Neuronal stem cell (in vitro differentiated cells): Measurements from ENCODE around the gene SLC36A2.

Experiments
- DNase-seq: peaks from one replicate; pipeline ENCODE4 v3.0.0-alpha.2; 2013; ENCODE audit warnings: low spot score
- H2AFZ ChIP-seq: one replicate; pipeline ENCODE4 v1.6.1; 2013; ENCODE audit warnings: mild to moderate bottlenecking, low read length, inconsistent platforms
- H2AK5ac ChIP-seq: 2 replicates; pipeline ENCODE4 v1.6.1; 2013; ENCODE audit warnings: low read depth, mild to moderate bottlenecking, inconsistent platforms, low read length, moderate library complexity, mixed read lengths
- H2BK120ac ChIP-seq: 2 replicates; pipeline ENCODE4 v1.6.1; 2013; ENCODE audit warnings: low read depth, mild to moderate bottlenecking, inconsistent platforms, low read length, moderate library complexity, mixed read lengths
- H2BK12ac ChIP-seq: one replicate; pipeline ENCODE4 v1.6.1; 2013; ENCODE audit warnings: low read length, inconsistent platforms
- H2BK15ac ChIP-seq: 2 replicates; pipeline ENCODE4 v1.6.1; 2013; ENCODE audit warnings: mild to moderate bottlenecking, low read length, inconsistent platforms, mixed read lengths
- H2BK5ac ChIP-seq: one replicate; pipeline ENCODE4 v1.6.1; 2013; ENCODE audit warnings: inconsistent platforms, mild to moderate bottlenecking, low read length, moderate library complexity
- H3K14ac ChIP-seq: one replicate; pipeline ENCODE4 v1.6.1; 2013; ENCODE audit warnings: low read length, inconsistent platforms
- H3K18ac ChIP-seq: 2 replicates; pipeline ENCODE4 v1.6.1; 2013; ENCODE audit warnings: low read length, inconsistent platforms
- H3K23ac ChIP-seq: 2 replicates; pipeline ENCODE4 v1.6.1; 2013; ENCODE audit warnings: low read depth, mild to moderate bottlenecking, mixed read lengths, low read length, inconsistent platforms; ENCODE audit not compliant: poor library complexity
- H3K27ac ChIP-seq: replicated peaks from 3 replicates; pipeline ENCODE4 v1.5.1; 2013; ENCODE audit warnings: low read length, inconsistent platforms
- H3K27me3 ChIP-seq, 3 experiments: 2 replicates each; pipeline ENCODE4 v1.6.1; 2013; ENCODE audit warnings: low read length in 3 of 3, mild to moderate bottlenecking in 2 of 3, inconsistent platforms in 1 of 3, low read depth in 1 of 3, mixed read lengths in 1 of 3, moderate library complexity in 1 of 3; ENCODE audit not compliant: control insufficient read depth in 3 of 3, insufficient read depth in 3 of 3
- H3K36me3 ChIP-seq, 2 donors: replicated peaks in 1 of 2; 2 replicates each; pipeline ENCODE4 v1.6.1; 2013; ENCODE audit warnings: low read length in 2 of 2; ENCODE audit not compliant: control insufficient read depth in 2 of 2, insufficient read depth in 2 of 2
- H3K4ac ChIP-seq: 2 replicates; pipeline ENCODE4 v1.6.1; 2013; ENCODE audit warnings: inconsistent platforms, mild to moderate bottlenecking, low read length, moderate library complexity
- H3K4me1 ChIP-seq, 2 donors: 1 replicate in 1 of 2; 2 replicates in 1 of 2; pipeline ENCODE4 v1.6.1; 2013; ENCODE audit warnings: low read length in 2 of 2, low read depth in 1 of 2; ENCODE audit not compliant: control insufficient read depth in 2 of 2, insufficient read depth in 1 of 2
- H3K4me2 ChIP-seq: one replicate; pipeline ENCODE4 v1.6.1; 2013; ENCODE audit warnings: mild to moderate bottlenecking, low read length, inconsistent platforms; ENCODE audit not compliant: insufficient read depth, poor library complexity, severe bottlenecking
- H3K4me3 ChIP-seq, 2 donors: 2 replicates each; pipeline ENCODE4 v1.5.1; 2013; ENCODE audit warnings: low read length in 2 of 2, mild to moderate bottlenecking in 2 of 2, inconsistent platforms in 1 of 2, moderate library complexity in 1 of 2
- H3K79me1 ChIP-seq: one replicate; pipeline ENCODE4 v1.6.1; 2013; ENCODE audit warnings: low read depth, mild to moderate bottlenecking, inconsistent platforms, low read length, moderate library complexity
- H3K9ac ChIP-seq: one replicate; pipeline ENCODE4 v1.6.1; 2013; ENCODE audit warnings: mild to moderate bottlenecking, low read depth, low read length, inconsistent platforms; ENCODE audit not compliant: poor library complexity
- H3K9me3 ChIP-seq, 2 donors: replicated peaks in 1 of 2; 2 replicates each; pipeline versions ENCODE3 to v1.6.1; 2013; ENCODE audit warnings: low read length in 2 of 2, mild to moderate bottlenecking in 2 of 2, inconsistent platforms in 1 of 2, low read depth in 1 of 2, mixed read lengths in 1 of 2, moderate library complexity in 1 of 2; ENCODE audit not compliant: control insufficient read depth in 2 of 2, insufficient read depth in 1 of 2
- H4K8ac ChIP-seq: one replicate; pipeline ENCODE4 v1.6.1; 2013; ENCODE audit warnings: low read depth, mild to moderate bottlenecking, inconsistent platforms, low read length, moderate library complexity
- H4K91ac ChIP-seq: one replicate; pipeline ENCODE4 v1.6.1; 2013; ENCODE audit warnings: low read length, low read depth, mild to moderate bottlenecking, inconsistent platforms; ENCODE audit not compliant: poor library complexity
- WGBS, 2 donors: extraction: QIAGEN DNeasy Blood & Tissue Kit; methylation state at CpG; one replicate each; pipeline ENCODE4 v1.1.7; 2013; ENCODE audit warnings: missing lambda C conversion rate in 2 of 2, mixed read lengths in 1 of 2; ENCODE audit not compliant: insufficient read length in 2 of 2, insufficient replicate concordance in 1 of 2; ENCODE audit errors: extremely low coverage in 2 of 2; 5-methylcytosine and 5-hydroxymethylcytosine counted together

SLC36A2 gene

GRCh38 chr5:151315998-151316597, 31.3 kb downstream of the SLC36A2 start:
- H3K27me3 ChIP-seq = no peaks in the 10 kb centered on the region
- no peak overlapping the region for H2AK5ac ChIP-seq
- peaks cover 0 to 1% of the 10 kb centered on the region in 2 donors for H3K9me3 ChIP-seq
- no peak overlapping the region for H3K4me2 ChIP-seq
- no peak overlapping the region for H4K91ac ChIP-seq
- no peak overlapping the region for H2AFZ ChIP-seq
- WGBS, 2 donors = no CpG with 5 or more reads among the region's 8 CpGs
- no peak overlapping the region for H4K8ac ChIP-seq
- peaks cover 0 to 3% of the 10 kb centered on the region in 2 donors for H3K4me1 ChIP-seq
- H3K27ac ChIP-seq = no peak overlapping the region
- no peak overlapping the region for H3K4me3 ChIP-seq
- no peak overlapping the region for H3K14ac ChIP-seq
- no peak overlapping the region for H3K9ac ChIP-seq
- no peaks in the 10 kb centered on the region for H3K36me3 ChIP-seq
- H3K79me1 ChIP-seq = no peaks in the 10 kb centered on the region
- H3K23ac ChIP-seq = no peak overlapping the region
- H2BK120ac ChIP-seq = no peak overlapping the region
- H3K18ac ChIP-seq = no peak overlapping the region
- no peak overlapping the region for H2BK15ac ChIP-seq
- H2BK5ac ChIP-seq = no peak overlapping the region
- H2BK12ac ChIP-seq = no peak overlapping the region
- peak; percentile 58 for DNase-seq
- H3K4ac ChIP-seq = no peak overlapping the region

DNA sequence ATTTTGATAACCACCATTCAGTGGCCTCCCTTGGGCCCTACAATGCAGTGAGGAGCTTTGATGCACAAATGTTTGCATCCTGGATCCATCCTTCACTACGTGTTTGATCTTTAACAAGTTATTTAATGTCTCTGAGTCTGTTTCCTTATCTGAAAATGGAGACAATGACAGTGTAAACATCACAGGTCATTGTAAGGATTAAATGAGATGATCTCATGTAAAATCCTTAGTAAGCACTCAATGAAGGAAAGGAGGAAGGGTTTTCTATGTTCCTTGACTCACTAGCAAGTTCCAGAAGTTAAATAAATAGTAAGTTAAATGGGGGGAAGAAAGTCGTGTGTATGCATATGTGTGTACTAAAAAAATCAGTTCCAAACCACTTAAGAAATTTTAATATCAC, 34.0 kb downstream of the SLC36A2 start:
- Histone ChIP-seq H3K23ac (no peak overlapping the region), H2AK5ac (no peak overlapping the region), H4K91ac (no peak overlapping the region), H3K4me3 (no peak overlapping the region), H3K4me2 (no peak overlapping the region), H2BK5ac (no peak overlapping the region), H3K4ac (no peak overlapping the region), H3K27ac (no peak overlapping the region), H2BK120ac (no peak overlapping the region), H4K8ac (no peak overlapping the region), H3K18ac (no peak overlapping the region), H3K9me3 (peaks cover 0 to 1% of the 10 kb centered on the region in 2 donors), H2BK15ac (no peak overlapping the region), H3K79me1 (no peaks in the 10 kb centered on the region), H3K4me1 (peaks cover 0 to 3% of the 10 kb centered on the region in 2 donors), H2AFZ (no peak overlapping the region), H3K9ac (no peak overlapping the region), H3K36me3 (no peaks in the 10 kb centered on the region), H3K14ac (no peak overlapping the region), H2BK12ac (no peak overlapping the region), H3K27me3 (no peaks in the 10 kb centered on the region)
- no CpG with 5 or more reads among the region's 2 CpGs for WGBS, 2 donors
- DNase-seq = no peak

- no peaks in the 10 kb centered on the region for H3K27me3 ChIP-seq
- no peak overlapping the region for H2AFZ ChIP-seq
- H3K14ac ChIP-seq = no peak overlapping the region
- no peak overlapping the region for H2BK15ac ChIP-seq
- no peak overlapping the region for H3K27ac ChIP-seq
- H3K4me3 ChIP-seq = no peak overlapping the region
- no peak overlapping the region for H4K91ac ChIP-seq
- H3K9ac ChIP-seq = no peak overlapping the region
- no peaks in the 10 kb centered on the region for H3K36me3 ChIP-seq
- no peak overlapping the region for H2BK120ac ChIP-seq
- H3K4me1 ChIP-seq = peaks cover 0 to 3% of the 10 kb centered on the region in 2 donors
- no peaks in the 10 kb centered on the region for H3K79me1 ChIP-seq
- no peak overlapping the region for H2AK5ac ChIP-seq
- no peak overlapping the region for H3K4ac ChIP-seq
- peaks cover 0 to 1% of the 10 kb centered on the region in 2 donors for H3K9me3 ChIP-seq
- H2BK5ac ChIP-seq = no peak overlapping the region
- H3K18ac ChIP-seq = no peak overlapping the region
- DNase-seq = no peak
- WGBS, 2 donors = no CpG with 5 or more reads among the region's 5 CpGs
- H2BK12ac ChIP-seq = no peak overlapping the region
- H3K23ac ChIP-seq = no peak overlapping the region
- H4K8ac ChIP-seq = no peak overlapping the region
- no peak overlapping the region for H3K4me2 ChIP-seq
Measured at GRCh38 chr5:151312756-151313324, 34.5 kb downstream of the SLC36A2 start.

- Histone ChIP-seq H3K79me1 (no peaks in the 10 kb centered on the region), H3K27me3 (no peaks in the 10 kb centered on the region), H2BK12ac (no peak overlapping the region), H3K23ac (no peak overlapping the region), H3K4me1 (peaks cover 0 to 3% of the 10 kb centered on the region in 2 donors), H4K8ac (no peak overlapping the region), H4K91ac (no peak overlapping the region), H2BK120ac (no peak overlapping the region), H3K9ac (no peak overlapping the region), H2AFZ (no peak overlapping the region), H2BK15ac (no peak overlapping the region), H3K4me3 (no peak overlapping the region), H3K9me3 (peaks cover 0 to 1% of the 10 kb centered on the region in 2 donors), H3K4ac (no peak overlapping the region), H3K36me3 (no peaks in the 10 kb centered on the region), H2BK5ac (no peak overlapping the region), H3K4me2 (no peak overlapping the region), H2AK5ac (no peak overlapping the region), H3K14ac (no peak overlapping the region), H3K27ac (no peak overlapping the region), H3K18ac (no peak overlapping the region)
- DNase-seq = no peak
Measured at GRCh38 chr5:151310932-151311331, 36.4 kb downstream of the SLC36A2 start.
